Measurements from ENCODE around the gene TAF5L. TPM values are rescaled to one million over a fixed set of nuclear protein-coding genes. Genes with fewer than 3 reads are reported as not detected.

Gene TAF5L
- total and polyA plus RNA-seq, 10 of the 15 experiments (the other 5 are each of a cell fraction or from before 2014, with no cell fraction given): 1.1 to 26.2 (median 19.1) TPM

- H3K9me3 ChIP-seq (replicated peaks; ENCODE audit: control insufficient read depth, insufficient read depth, low read length): no peaks in the 10 kb centered on the region
- TF ChIP-seq RBBP5 (conservative IDR thresholded peaks at IDR 0.05) (no peak), SIX5 (IDR thresholded peaks at IDR 0.05; ENCODE audit: low read depth, low read length, severe bottlenecking) (no peak), ZBTB11 (CRISPR knock-in tag; IDR thresholded peaks at IDR 0.05) (no peak), SPI1 (IDR thresholded peaks at IDR 0.05; ENCODE audit: borderline replicate concordance, insufficient read depth, low read depth, low read length) (no peak), NFYA (IDR thresholded peaks at IDR 0.05; ENCODE audit: borderline replicate concordance, low read depth, low read length) (no peak), DPF2 (IDR thresholded peaks at IDR 0.05) (no peak), YY1 (IDR thresholded peaks at IDR 0.05; ENCODE audit: low read depth, low read length) (no peak), RAD51 (IDR thresholded peaks at IDR 0.05) (no peak), SIN3A (IDR thresholded peaks at IDR 0.05; ENCODE audit: low read depth, low read length) (no peak), SMAD1 (IDR thresholded peaks at IDR 0.05; ENCODE audit: low read depth, partially characterized antibody) (no peak), ZNF217 (IDR thresholded peaks at IDR 0.05) (no peak), EP300 (IDR thresholded peaks at IDR 0.05; ENCODE audit: borderline replicate concordance in 1 of 2, control insufficient read depth in 1 of 2, low read depth in 2 of 2, low read length in 2 of 2) (no peak), ZBTB33 (IDR thresholded peaks at IDR 0.05) (no peak), FOS (IDR thresholded peaks at IDR 0.05; ENCODE audit: borderline replicate concordance, extremely low read depth, insufficient read length) (no peak)
- TF ChIP-seq, protein P1, sequence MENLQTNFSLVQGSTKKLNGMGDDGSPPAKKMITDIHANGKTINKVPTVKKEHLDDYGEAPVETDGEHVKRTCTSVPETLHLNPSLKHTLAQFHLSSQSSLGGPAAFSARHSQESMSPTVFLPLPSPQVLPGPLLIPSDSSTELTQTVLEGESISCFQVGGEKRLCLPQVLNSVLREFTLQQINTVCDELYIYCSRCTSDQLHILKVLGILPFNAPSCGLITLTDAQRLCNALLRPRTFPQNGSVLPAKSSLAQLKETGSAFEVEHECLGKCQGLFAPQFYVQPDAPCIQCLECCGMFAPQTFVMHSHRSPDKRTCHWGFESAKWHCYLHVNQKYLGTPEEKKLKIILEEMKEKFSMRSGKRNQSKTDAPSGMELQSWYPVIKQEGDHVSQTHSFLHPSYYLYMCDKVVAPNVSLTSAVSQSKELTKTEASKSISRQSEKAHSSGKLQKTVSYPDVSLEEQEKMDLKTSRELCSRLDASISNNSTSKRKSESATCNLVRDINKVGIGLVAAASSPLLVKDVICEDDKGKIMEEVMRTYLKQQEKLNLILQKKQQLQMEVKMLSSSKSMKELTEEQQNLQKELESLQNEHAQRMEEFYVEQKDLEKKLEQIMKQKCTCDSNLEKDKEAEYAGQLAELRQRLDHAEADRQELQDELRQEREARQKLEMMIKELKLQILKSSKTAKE (IDR thresholded peaks at IDR 0.05; ENCODE audit: low read depth, poor library complexity, severe bottlenecking): no peak
- 70% methylated on average over 7 of the region's 7 CpGs for WGBS (ENCODE audit: insufficient coverage, insufficient replicate concordance, low lambda C conversion rate, missing lambda C conversion rate)
- in situ Hi-C loops (cut with MboI): no loop called here
- H3K79me2 ChIP-seq (ENCODE audit: control insufficient read depth, insufficient read depth, low read length): no peaks in the 10 kb centered on the region; the same call in 1 of the 2 replicates
- no peak overlapping the region for H3K4me2 ChIP-seq (ENCODE audit: control insufficient read depth, insufficient read depth)
- H3K4me3 ChIP-seq: no peak overlapping the region
- H3K27me3 ChIP-seq (replicated peaks in 1 of 2; ENCODE audit: control insufficient read depth in 2 of 2, insufficient read depth in 2 of 2, low read length in 1 of 2): no peaks in the 10 kb centered on the region
- H3K36me3 ChIP-seq (ENCODE audit: control insufficient read depth in 2 of 2, insufficient read depth in 2 of 2, low read length in 1 of 2): peaks cover 15 to 24% of the 10 kb centered on the region in 2 experiments
- no TSS peak for BruUV-seq (replicated peaks)
- ChIA-PET POLR2A (no interaction called here), RAD21 (ENCODE audit: unreplicated experiment) (no interaction called here), SMC1A (ENCODE audit: uncharacterized antibody, unreplicated experiment) (interaction anchor here (0.6 kb wide), 1 partner anchor 1361 kb away, joined by 4 read pairs; no protein-coding TSS in a partner anchor), CTCF (interaction anchor here (0.7 to 2.3 kb wide), 2 partner anchors 27 to 34 kb away, joined by 4 to 6 read pairs; no protein-coding TSS in a partner anchor)
- ATAC-seq (no peak), DNase-seq (ENCODE audit: low read depth, low spot score) (no peak), FAIRE-seq (no peak)
- no peak overlapping the region for H3K9ac ChIP-seq (ENCODE audit: control insufficient read depth, insufficient read depth, low read length)
- intact Hi-C loops (cut with micrococcal nuclease; ENCODE audit: unreplicated experiment): no loop called here
- no peaks in the 10 kb centered on the region for H3K4me1 ChIP-seq (ENCODE audit: control insufficient read depth, insufficient read depth, low read length)
- no peak overlapping the region for H3K27ac ChIP-seq (ENCODE audit: control insufficient read depth, insufficient read depth)
- no peak overlapping the region for H2AFZ ChIP-seq (ENCODE audit: control insufficient read depth, low read depth, low read length)
- H4K20me1 ChIP-seq (ENCODE audit: control insufficient read depth, insufficient read depth): no peaks in the 10 kb centered on the region
Observed at GRCh38 chr1:229596925-229597699, 28.8 kb downstream of the TAF5L start.

Measured in GM12878 (cell line).